Peyer's patch (tissue), 4 donors: Measurements from ENCODE around the gene CELSR1. TPM values are rescaled to one million over a fixed set of nuclear protein-coding genes. Genes with fewer than 3 reads are reported as not detected.

ENCODE experiments used
- DNase-seq, 3 donors: peaks; one replicate each; pipeline ENCODE4 v3.0.0-alpha.2; 2017 to 2019
- H3K27ac ChIP-seq, 4 donors: fragments of 200-600 bp; sonication (generic); one replicate each; pipeline ENCODE4 v1.5.1; 2016 to 2019
- H3K27me3 ChIP-seq, 2 donors: fragments of 200-600 bp; sonication (generic); one replicate each; pipeline ENCODE4 v1.5.1; 2019
- H3K36me3 ChIP-seq, 3 donors: fragments of 200-600 bp; sonication (generic); one replicate each; pipeline ENCODE4 v1.5.1; 2016 to 2019
- H3K4me1 ChIP-seq, 4 donors: fragments of 200-600 bp; sonication (generic); one replicate each; pipeline ENCODE4 v1.5.1; 2016 to 2019
- H3K4me3 ChIP-seq, 4 donors: fragments of 200-600 bp; sonication (generic); 1 replicate in 3 of 4; 2 replicates in 1 of 4; pipeline ENCODE4 v1.5.1; 2016 to 2019; ENCODE audit warnings: mild to moderate bottlenecking in 1 of 4
- H3K9me3 ChIP-seq, 4 donors: fragments of 200-600 bp; sonication (generic); one replicate each; pipeline ENCODE4 v1.5.1; 2016 to 2019; ENCODE audit warnings: mild to moderate bottlenecking in 1 of 4
- CTCF ChIP-seq, 6 experiments: fragments of 450-650 bp in 4 of 6; fragments of 200-600 bp in 2 of 6; sonication (generic) in 1 of 6; IDR thresholded peaks; one replicate each; pipeline ENCODE4 v1.5.1; 2017 to 2019; ENCODE audit warnings: antibody characterized with exemption in 6 of 6, mild to moderate bottlenecking in 3 of 6, moderate library complexity in 1 of 6
- POLR2A ChIP-seq, 2 donors: fragments of 450-650 bp; IDR thresholded peaks; one replicate each; pipeline ENCODE4 v1.5.1; 2017; ENCODE audit warnings: antibody characterized with exemption in 2 of 2, mild to moderate bottlenecking in 2 of 2, moderate library complexity in 2 of 2
- total RNA-seq, 4 donors: library from RNA; depleted of rRNA; stranded (reverse); fragments of >200 nt; gene quantifications; one replicate each; pipeline ENCODE4 v1.1.0, GENCODE V29; 2016

CELSR1 gene
- total RNA-seq, 4 donors from 2014 or later, result 1.1 to 22.3 (median 1.5) TPM

DNA sequence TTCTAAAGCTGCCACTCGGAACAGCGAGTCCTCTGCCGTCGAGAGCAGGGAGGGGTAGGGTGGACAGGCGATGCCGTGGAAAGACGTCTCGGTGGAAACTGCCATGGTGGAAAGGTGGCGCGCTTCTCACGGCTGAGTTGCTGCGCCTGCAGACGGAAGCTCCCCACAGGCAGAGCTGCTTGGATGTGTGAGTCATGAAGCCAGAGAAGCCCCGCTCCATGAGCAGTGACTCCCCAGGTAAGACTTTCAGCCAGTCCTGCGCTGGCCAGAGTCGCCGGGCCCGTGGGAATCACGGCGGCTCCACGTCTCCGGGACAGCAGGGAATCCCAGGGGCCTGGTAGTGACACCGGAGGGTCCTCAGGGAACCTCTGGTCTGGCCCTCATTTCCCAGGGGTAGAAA lies 205.9 kb downstream of the CELSR1 start:
- Histone ChIP-seq H3K9me3 (no peaks in the 10 kb centered on the region), H3K27ac (no peak overlapping the region), H3K4me3 (no peak overlapping the region), H3K36me3 (no peaks in the 10 kb centered on the region), H3K4me1 (peaks cover 0 to 2% (median 0%) of the 10 kb centered on the region in 4 donors), H3K27me3 (no peaks in the 10 kb centered on the region)
- no peak for DNase-seq
- TF ChIP-seq CTCF (IDR thresholded peaks at IDR 0.05), result no peak
- TF ChIP-seq POLR2A (IDR thresholded peaks at IDR 0.05), result no peak

DNA sequence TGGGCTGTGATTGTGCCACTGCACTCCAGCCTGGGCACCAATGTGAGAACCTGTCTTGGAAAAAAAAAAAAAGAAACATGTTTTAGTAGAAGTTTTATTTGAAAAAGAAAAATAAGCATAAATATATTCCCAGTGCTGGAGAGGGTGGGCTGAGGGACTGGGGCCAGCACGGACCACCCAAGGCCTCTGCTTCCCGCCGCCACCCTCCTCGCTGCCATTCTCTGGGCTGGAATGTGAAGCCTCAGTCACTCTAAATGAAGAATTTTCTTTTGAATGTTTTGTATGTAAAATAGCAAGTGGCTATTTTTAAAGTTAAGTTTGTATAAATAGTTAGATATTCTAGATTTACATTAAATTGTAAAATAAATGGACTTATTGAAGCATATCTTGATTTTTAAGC lies 207.0 kb downstream of the CELSR1 start:
- TF ChIP-seq CTCF (IDR thresholded peaks at IDR 0.05), result no peak
- TF ChIP-seq POLR2A (IDR thresholded peaks at IDR 0.05), result no peak
- no peak for DNase-seq
- no peak overlapping the region for H3K4me3 ChIP-seq
- no peaks in the 10 kb centered on the region for H3K36me3 ChIP-seq
- H3K27ac ChIP-seq, result no peak overlapping the region
- no peaks in the 10 kb centered on the region for H3K27me3 ChIP-seq
- no peaks in the 10 kb centered on the region for H3K9me3 ChIP-seq
- no peaks in the 10 kb centered on the region for H3K4me1 ChIP-seq

- Histone ChIP-seq H3K36me3 (no peaks in the 10 kb centered on the region), H3K9me3 (no peaks in the 10 kb centered on the region), H3K4me3 (no peak overlapping the region), H3K4me1 (no peaks in the 10 kb centered on the region), H3K27me3 (no peaks in the 10 kb centered on the region), H3K27ac (no peak overlapping the region)
- TF ChIP-seq POLR2A (IDR thresholded peaks at IDR 0.05), result no peak
- TF ChIP-seq CTCF (IDR thresholded peaks at IDR 0.05), result no peak
- no peak for DNase-seq
Observed at GRCh38 chr22:46329616-46330015, 207.8 kb downstream of the CELSR1 start.

DNA sequence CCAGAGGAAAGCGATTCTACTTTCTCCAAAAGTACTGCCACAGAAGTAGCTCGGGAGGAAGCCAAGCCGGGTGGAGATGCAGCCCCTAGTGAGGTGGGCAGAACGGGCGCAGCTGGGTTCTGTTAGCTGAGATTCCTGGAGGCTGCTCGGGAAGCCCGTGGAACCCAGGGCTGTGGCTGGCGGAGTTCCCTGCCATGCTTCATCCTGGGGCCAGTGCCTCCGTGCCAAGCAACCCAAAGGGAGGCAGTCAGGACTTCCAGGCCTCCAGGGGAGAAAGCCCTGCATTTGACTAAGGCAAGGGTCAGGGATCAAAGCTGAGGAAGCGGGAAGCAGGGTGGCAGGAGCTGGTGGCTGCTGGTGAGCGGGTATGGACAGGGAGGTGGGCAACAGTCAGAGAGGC lies 208.6 kb downstream of the CELSR1 start:
- Histone ChIP-seq H3K4me3 (no peak overlapping the region), H3K27me3 (no peaks in the 10 kb centered on the region), H3K4me1 (no peaks in the 10 kb centered on the region), H3K9me3 (no peaks in the 10 kb centered on the region), H3K27ac (no peak overlapping the region), H3K36me3 (no peaks in the 10 kb centered on the region)
- no peak for DNase-seq
- no peak for TF ChIP-seq POLR2A (IDR thresholded peaks at IDR 0.05)
- TF ChIP-seq CTCF (IDR thresholded peaks at IDR 0.05), result no peak

DNA sequence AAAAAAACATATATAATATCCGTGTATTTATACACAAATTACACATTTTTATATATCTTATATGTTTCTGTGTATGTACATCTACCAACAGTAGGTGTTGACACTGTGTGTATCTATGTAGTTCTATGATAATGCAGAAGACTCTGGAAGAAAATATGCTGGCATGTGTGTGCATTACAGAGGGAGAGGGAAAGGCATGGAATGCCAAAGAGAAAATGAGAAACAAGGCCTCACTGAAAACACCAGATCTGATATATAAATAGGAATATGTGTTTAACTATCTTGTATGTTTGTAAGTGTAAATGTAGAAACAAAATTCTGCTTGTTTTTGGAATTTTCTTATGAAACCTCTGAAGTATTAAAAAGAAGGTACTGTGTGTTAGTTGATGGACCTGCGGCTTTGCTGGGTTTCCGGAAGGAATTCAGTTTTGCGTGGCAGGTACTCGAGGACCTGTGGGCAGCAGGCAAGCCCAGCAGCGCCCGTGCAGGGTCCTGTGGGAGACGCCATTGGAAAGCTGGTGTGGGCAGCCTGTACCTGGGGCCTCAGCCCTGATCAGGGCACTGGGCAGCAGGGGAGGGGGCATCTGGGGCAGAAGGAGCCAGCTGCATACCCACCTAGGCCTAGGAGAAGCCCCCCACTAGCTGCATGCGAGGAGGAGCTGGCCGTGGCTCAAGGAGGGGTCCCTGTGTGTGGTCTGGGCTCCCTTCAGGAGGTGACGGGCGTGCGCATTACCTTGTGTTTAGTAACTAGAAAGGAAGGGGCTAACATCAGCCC lies 209.5 kb downstream of the CELSR1 start:
- Histone ChIP-seq H3K9me3 (no peaks in the 10 kb centered on the region), H3K4me3 (no peak overlapping the region), H3K27me3 (no peaks in the 10 kb centered on the region), H3K4me1 (no peaks in the 10 kb centered on the region), H3K27ac (no peak overlapping the region), H3K36me3 (no peaks in the 10 kb centered on the region)
- TF ChIP-seq CTCF (IDR thresholded peaks at IDR 0.05) (no peak), POLR2A (IDR thresholded peaks at IDR 0.05) (no peak)
- no peak for DNase-seq
